GM18951 (cell line): ENCODE results near the gene RPP25.
A peak's percentile ranks its signal among the peaks of the same experiment; 100 is the strongest.
"Not testable (repeated sequence)": the region's sequence is repeated elsewhere in the genome, so short reads cannot be mapped to it uniquely, and the experiment has no call there.

Source experiments
- POLR2A ChIP-seq: IDR thresholded peaks from 4 replicates; pipeline ENCODE4 v1.6.1; 2011; ENCODE audit warnings: mild to moderate bottlenecking; ENCODE audit not compliant: insufficient read length, insufficient read depth; ENCODE audit errors: extremely low read depth
- in situ Hi-C: fragments of 300-500 bp; cut with MboI; formaldehyde crosslinking; loops from one replicate; pipeline ENCODE4 v1.12.0; 2022; ENCODE audit warnings: low sequenced_read_pairs, mixed read lengths, inconsistent platforms; ENCODE audit not compliant: unreplicated experiment

The RPP25 gene

DNA sequence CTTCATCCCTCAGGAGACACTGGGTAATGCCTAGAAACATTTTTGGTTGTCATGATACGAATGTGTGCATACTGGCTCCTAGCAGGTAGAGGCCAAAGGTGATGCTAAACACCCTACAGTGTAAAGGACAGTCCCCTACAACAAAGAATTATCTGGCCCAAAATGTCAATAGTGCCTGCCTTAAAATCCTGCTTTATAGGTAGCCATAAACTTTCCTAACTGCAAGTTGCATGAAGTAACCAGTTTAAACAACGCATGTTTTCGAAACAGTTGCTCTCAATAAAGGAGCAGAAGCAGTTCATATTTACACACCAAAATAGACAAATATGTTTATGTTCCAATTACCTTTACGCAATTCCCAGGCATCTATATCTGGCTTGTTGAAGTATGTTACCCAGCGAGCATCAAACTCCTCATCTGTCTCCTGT, 27.8 kb downstream of the RPP25 start:
- TF ChIP-seq POLR2A: no peak
- in situ Hi-C loops: loop anchor here (25.0 kb wide), 1 partner anchor 291 kb away; no protein-coding TSS in a partner anchor

GRCh38 chr15:74924525-74924924, 32.0 kb downstream of the RPP25 start:
- TF ChIP-seq POLR2A: no peak
- in situ Hi-C loops: no loop called here

DNA sequence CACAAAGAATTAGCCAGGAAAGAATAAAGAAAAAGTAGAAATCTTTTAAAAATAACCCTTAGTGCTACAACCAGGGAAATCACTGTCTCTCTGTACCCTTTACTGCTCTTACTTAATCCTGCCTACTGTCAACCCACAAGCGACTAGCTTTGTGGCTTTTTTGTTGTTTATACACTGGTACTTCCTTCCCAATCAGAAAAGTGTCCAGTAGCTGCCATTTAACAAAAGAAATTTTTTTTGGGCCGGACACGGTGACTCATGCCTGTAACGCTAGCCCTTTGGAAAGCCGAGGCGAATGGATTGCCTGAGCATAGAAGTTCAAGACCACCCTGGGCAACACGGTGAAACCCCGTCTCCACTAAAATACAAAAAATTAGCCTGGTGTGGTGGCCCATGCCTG, 36.1 kb downstream of the RPP25 start:
- in situ Hi-C loops: no loop called here
- no peak for TF ChIP-seq POLR2A

DNA sequence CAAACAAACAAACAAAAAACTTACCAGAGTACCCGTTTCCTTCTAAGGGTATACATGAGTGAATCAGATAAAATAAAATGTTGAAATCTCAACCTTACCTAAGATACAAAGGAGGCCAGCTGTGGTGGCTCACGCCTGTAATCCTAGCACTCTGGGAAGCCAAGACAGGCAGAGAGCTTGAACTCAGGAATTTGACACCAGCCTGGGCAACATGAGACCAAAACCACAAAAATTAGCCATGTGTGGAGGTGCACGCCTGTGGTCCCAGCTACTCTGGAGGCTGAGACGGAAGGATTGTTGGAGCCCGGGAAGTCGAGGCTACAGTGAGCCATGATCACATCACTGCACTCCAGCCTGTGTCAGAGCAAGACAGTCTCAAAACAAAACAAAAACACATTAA, 38.9 kb downstream of the RPP25 start:
- in situ Hi-C loops: no loop called here
- no peak for TF ChIP-seq POLR2A

DNA sequence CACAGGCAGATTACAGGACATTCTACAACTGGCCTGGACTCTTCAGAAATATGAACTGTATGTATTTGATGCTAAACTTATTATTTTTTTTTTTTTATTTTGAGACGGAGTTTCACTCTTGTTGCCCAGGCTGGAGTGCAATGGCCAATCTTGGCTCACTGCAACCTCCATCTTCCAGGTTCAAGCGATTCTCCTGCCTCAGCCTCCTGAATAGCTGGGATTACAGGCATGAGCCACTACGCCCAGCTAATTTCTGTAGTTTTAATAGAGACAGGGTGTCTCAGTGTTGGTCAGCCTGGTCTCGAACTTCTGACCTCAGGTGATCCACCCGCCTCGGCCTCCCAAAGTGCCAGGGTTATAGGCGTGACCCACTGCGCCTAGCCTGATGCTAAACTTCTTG, 42.8 kb downstream of the RPP25 start:
- in situ Hi-C loops: not testable (repeated sequence)

GRCh38 chr15:74913041-74913440, 43.5 kb downstream of the RPP25 start:
- TF ChIP-seq POLR2A: no peak

GRCh38 chr15:74908635-74909034, 47.9 kb downstream of the RPP25 start:
- in situ Hi-C loops: no loop called here
- no peak for TF ChIP-seq POLR2A

More at GRCh38 chr15:74913041-74913440, 43.5 kb downstream of the RPP25 start:
- in situ Hi-C loops: no loop called here

DNA sequence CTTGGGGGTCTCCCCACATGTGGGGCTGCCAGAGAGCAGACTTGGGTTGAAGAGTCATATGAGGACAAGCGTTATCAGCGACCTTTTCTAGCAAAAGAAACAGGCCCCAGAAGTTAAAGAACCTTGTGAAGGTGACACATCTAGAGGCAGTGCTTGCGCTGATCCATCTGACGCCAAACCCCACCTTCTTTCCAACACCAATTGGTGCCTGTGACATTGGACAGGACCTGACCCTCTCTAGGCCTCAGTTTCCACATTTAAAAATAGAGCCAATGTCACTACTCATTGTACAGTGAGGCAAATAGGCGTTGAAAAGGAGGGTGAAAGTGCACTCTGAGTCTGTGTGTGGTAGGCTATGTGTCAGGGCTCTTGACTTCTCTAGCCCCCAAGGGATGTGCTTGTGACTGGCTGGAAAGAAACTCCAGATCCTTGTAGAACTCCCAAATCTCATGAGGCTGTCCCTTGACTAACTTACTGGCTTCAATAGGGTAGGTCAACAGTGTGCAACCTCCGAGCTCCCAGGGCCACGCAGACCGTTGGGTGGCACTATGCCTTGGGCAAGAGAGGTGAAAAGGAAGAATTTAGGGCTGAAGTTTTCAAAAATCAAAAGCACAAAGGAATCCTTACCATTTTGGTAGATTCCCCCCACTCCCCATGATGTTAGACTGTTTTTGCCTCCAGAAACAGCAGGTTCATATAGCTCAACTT, 49.3 kb downstream of the RPP25 start:
- no peak for TF ChIP-seq POLR2A
- in situ Hi-C loops: no loop called here

- in situ Hi-C loops: no loop called here
- peak; percentile 93 for TF ChIP-seq POLR2A
These were observed 50.0 kb downstream of the RPP25 start, which contains the start of gene FAM219B for GRCh38 chr15:74906450-74907162. TSS of gene FAM219B (minus strand) at chr15:74906851. CDS start at chr15:74906800, 51 bp downstream.

GRCh38 chr15:74906067-74906449, 50.5 kb downstream of the RPP25 start:
- no peak for TF ChIP-seq POLR2A
- in situ Hi-C loops: no loop called here
